ENCODE results near the gene ANKRD1. TPM values are rescaled to one million over a fixed set of nuclear protein-coding genes. Genes with fewer than 3 reads are reported as not detected.

The ANKRD1 gene
- total and polyA plus RNA-seq, 2 donors (not counting 1 experiment from before 2014, with no cell fraction given) = not detected

DNA sequence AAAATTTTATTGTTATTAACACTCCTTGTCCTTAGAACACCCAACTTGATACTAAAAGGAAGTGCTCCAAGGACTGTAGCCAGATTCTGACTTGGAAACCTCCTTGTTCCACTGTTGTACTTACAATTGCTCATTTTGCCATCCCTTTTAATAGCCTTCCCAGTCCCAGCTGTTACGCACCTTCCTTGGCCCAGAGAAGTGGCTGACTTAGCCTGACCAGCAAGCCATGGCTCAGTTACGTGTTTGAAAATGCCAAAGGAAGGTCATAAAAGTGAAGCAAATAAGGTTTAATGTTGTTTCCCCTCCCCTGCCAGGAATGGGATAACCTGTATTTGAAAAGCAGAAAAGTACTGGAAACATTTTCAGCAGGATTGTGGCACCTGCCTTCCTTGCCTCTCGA lies 3.7 kb upstream of the ANKRD1 start:
- intact Hi-C loops (cut with micrococcal nuclease) = no loop called here
- no peaks in the 10 kb centered on the region for H3K36me3 ChIP-seq (replicated peaks in 1 of 2; ENCODE audit: control extremely low read depth in 1 of 2, control insufficient read depth in 1 of 2, extremely low read depth in 1 of 2, insufficient read depth in 2 of 2, low read length in 1 of 2)
- Mint-ChIP-seq H3K4me3 (no peak overlapping the region), H3K27me3 (no peaks in the 10 kb centered on the region), H3K27ac (no peak overlapping the region), H3K4me1 (no peaks in the 10 kb centered on the region), H3K9me3 (ENCODE audit: insufficient read depth) (no peaks in the 10 kb centered on the region)
- POLR2A ChIA-PET = no interaction called here
- H4K20me1 ChIP-seq (ENCODE audit: control insufficient read depth, insufficient read depth, low read length, poor library complexity, severe bottlenecking) = no peaks in the 10 kb centered on the region
- 100% methylated on average over 3 of the region's 3 CpGs for WGBS (ENCODE audit: insufficient coverage)
- H3K4me1 ChIP-seq (ENCODE audit: control insufficient read depth in 2 of 2, insufficient read depth in 2 of 2, low read length in 2 of 2) = no peaks in the 10 kb centered on the region
- no peaks in the 10 kb centered on the region for H3K9me3 ChIP-seq (ENCODE audit: control extremely low read depth in 1 of 3, control insufficient read depth in 2 of 3, insufficient read depth in 1 of 3, low read length in 2 of 3)
- H3K4me3 ChIP-seq (ENCODE audit: control extremely low read depth in 1 of 5, extremely low read depth in 1 of 5, insufficient read depth in 1 of 5, low read depth in 2 of 5, low read length in 4 of 5) = no peak overlapping the region
- H3K79me2 ChIP-seq (ENCODE audit: control insufficient read depth, insufficient read depth, low read length) = no peaks in the 10 kb centered on the region
- H3K27ac ChIP-seq (ENCODE audit: low read length in 2 of 2) = no peak overlapping the region
- H2AFZ ChIP-seq (ENCODE audit: insufficient read depth, low read depth, low read length, poor library complexity, severe bottlenecking) = no peak overlapping the region
- ATAC-seq (ENCODE audit: low read depth) (no peak), DNase-seq (no peak)
- no peaks in the 10 kb centered on the region for H3K27me3 ChIP-seq (replicated peaks in 1 of 4; ENCODE audit: control extremely low read depth in 1 of 4, control insufficient read depth in 3 of 4, insufficient read depth in 4 of 4, low read length in 3 of 4)
- TF ChIP-seq EZH2 (IDR thresholded peaks at IDR 0.05; ENCODE audit: borderline replicate concordance, insufficient read depth, low read depth, low read length, poor library complexity, severe bottlenecking) = no peak
- TF ChIP-seq, protein P1, sequence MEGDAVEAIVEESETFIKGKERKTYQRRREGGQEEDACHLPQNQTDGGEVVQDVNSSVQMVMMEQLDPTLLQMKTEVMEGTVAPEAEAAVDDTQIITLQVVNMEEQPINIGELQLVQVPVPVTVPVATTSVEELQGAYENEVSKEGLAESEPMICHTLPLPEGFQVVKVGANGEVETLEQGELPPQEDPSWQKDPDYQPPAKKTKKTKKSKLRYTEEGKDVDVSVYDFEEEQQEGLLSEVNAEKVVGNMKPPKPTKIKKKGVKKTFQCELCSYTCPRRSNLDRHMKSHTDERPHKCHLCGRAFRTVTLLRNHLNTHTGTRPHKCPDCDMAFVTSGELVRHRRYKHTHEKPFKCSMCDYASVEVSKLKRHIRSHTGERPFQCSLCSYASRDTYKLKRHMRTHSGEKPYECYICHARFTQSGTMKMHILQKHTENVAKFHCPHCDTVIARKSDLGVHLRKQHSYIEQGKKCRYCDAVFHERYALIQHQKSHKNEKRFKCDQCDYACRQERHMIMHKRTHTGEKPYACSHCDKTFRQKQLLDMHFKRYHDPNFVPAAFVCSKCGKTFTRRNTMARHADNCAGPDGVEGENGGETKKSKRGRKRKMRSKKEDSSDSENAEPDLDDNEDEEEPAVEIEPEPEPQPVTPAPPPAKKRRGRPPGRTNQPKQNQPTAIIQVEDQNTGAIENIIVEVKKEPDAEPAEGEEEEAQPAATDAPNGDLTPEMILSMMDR (IDR thresholded peaks at IDR 0.05) = no peak
- no peak overlapping the region for H3K4me2 ChIP-seq (replicated peaks; ENCODE audit: low read depth, low read length, poor library complexity, severe bottlenecking)
- no peak overlapping the region for H3K9ac ChIP-seq (ENCODE audit: low read length)
- CTCF ChIA-PET = no interaction called here

DNA sequence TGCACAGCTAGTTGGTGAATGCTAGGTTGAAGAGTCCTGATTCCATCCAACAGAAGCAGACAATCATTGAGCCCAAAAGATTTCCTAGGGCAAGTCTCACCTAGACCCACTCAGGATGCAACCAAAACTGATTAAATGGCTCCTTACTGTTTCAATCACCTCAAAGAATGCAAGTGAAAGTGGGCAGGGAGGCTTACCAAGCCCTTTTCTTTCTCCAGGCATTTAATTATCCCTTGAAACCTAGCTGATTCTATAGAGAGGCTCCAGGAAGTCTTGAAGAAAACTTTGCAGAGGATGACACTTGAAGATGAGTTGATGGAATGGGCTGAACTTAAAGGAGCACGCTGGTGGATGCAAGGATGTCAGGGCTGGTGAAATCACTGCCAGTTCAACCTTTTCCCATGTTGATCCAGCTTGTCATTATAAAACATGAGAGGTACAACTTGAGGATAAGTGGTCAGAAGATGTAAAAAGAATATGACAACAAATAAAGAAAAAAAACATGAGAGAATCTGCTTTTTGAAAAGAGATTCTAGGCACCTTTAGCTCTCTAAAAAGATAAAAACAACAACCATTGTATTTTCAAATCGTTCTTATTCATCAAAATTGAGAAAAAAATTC lies 2.3 kb upstream of the ANKRD1 start:
- CTCF ChIA-PET = interaction anchor here (1.3 kb wide), 1 partner anchor 12 kb away, joined by 4 read pairs; no protein-coding TSS in a partner anchor
- H4K20me1 ChIP-seq (ENCODE audit: control insufficient read depth, insufficient read depth, low read length, poor library complexity, severe bottlenecking) = no peaks in the 10 kb centered on the region
- no peaks in the 10 kb centered on the region for H3K27me3 Mint-ChIP-seq
- H3K4me3 Mint-ChIP-seq = no peak overlapping the region
- no peaks in the 10 kb centered on the region for H3K27me3 ChIP-seq (replicated peaks in 1 of 4; ENCODE audit: control extremely low read depth in 1 of 4, control insufficient read depth in 3 of 4, insufficient read depth in 4 of 4, low read length in 3 of 4)
- no peak overlapping the region for H3K27ac Mint-ChIP-seq
- WGBS (ENCODE audit: insufficient coverage) = 50% methylated on average over 1 of the region's 2 CpGs
- intact Hi-C loops (cut with micrococcal nuclease) = no loop called here
- peaks cover 5% of the 10 kb centered on the region for H3K4me1 Mint-ChIP-seq
- no peaks in the 10 kb centered on the region for H3K9me3 Mint-ChIP-seq (ENCODE audit: insufficient read depth)
- H3K79me2 ChIP-seq (ENCODE audit: control insufficient read depth, insufficient read depth, low read length) = no peaks in the 10 kb centered on the region
- POLR2A ChIA-PET = no interaction called here
- no peak overlapping the region for H3K27ac ChIP-seq (ENCODE audit: low read length in 2 of 2)
- no peaks in the 10 kb centered on the region for H3K4me1 ChIP-seq (ENCODE audit: control insufficient read depth in 2 of 2, insufficient read depth in 2 of 2, low read length in 2 of 2)
- TF ChIP-seq, protein P1 (IDR thresholded peaks at IDR 0.05) = no peak
- TF ChIP-seq EZH2 (IDR thresholded peaks at IDR 0.05; ENCODE audit: borderline replicate concordance, insufficient read depth, low read depth, low read length, poor library complexity, severe bottlenecking) = no peak
- no peaks in the 10 kb centered on the region for H3K36me3 ChIP-seq (replicated peaks in 1 of 2; ENCODE audit: control extremely low read depth in 1 of 2, control insufficient read depth in 1 of 2, extremely low read depth in 1 of 2, insufficient read depth in 2 of 2, low read length in 1 of 2)
- no peak overlapping the region for H3K4me3 ChIP-seq (ENCODE audit: control extremely low read depth in 1 of 5, extremely low read depth in 1 of 5, insufficient read depth in 1 of 5, low read depth in 2 of 5, low read length in 4 of 5)
- no peaks in the 10 kb centered on the region for H3K9me3 ChIP-seq (ENCODE audit: control extremely low read depth in 1 of 3, control insufficient read depth in 2 of 3, insufficient read depth in 1 of 3, low read length in 2 of 3)
- no peak overlapping the region for H3K4me2 ChIP-seq (replicated peaks; ENCODE audit: low read depth, low read length, poor library complexity, severe bottlenecking)
- H2AFZ ChIP-seq (ENCODE audit: insufficient read depth, low read depth, low read length, poor library complexity, severe bottlenecking) = no peak overlapping the region
- DNase-seq (no peak), ATAC-seq (ENCODE audit: low read depth) (no peak)
- no peak overlapping the region for H3K9ac ChIP-seq (ENCODE audit: low read length)

Measured in B cell (primary cell).